ENCODE data around the gene CDX2.

GRCh38 chr13:27919934-27920676 lies 49.0 kb downstream of the CDX2 start, which contains the start of gene PDX1:
- peak; percentile 58 for TF ChIP-seq EZH2 (IDR thresholded peaks at IDR 0.05; ENCODE audit: borderline replicate concordance, insufficient read depth, low read depth, low read length, poor library complexity, severe bottlenecking)
- TF ChIP-seq CTCF (IDR thresholded peaks at IDR 0.05) = no peak

Data from B cell (primary cell).